GM06990 (cell line): ENCODE measurements around the gene RASSF3.

Experiments used
- DNase-seq: peaks from one replicate; pipeline ENCODE4 v3.0.0-alpha.2; 2011; ENCODE audit not compliant: insufficient read length; ENCODE audit errors: extremely low read depth
- H3K27me3 ChIP-seq: replicated peaks from 2 replicates; pipeline ENCODE4 v1.6.0; 2011; ENCODE audit warnings: low read length; ENCODE audit not compliant: control insufficient read depth, insufficient read depth
- H3K36me3 ChIP-seq: 2 replicates; pipeline ENCODE4 v1.5.1; 2011; ENCODE audit warnings: low read length; ENCODE audit not compliant: control insufficient read depth, insufficient read depth
- H3K4me3 ChIP-seq: replicated peaks from 2 replicates; pipeline ENCODE4 v1.5.1; 2011; ENCODE audit warnings: low read depth, mild to moderate bottlenecking, control low read depth, low read length
- CTCF ChIP-seq: IDR thresholded peaks from 2 replicates; pipeline ENCODE4 v1.5.1; 2011; ENCODE audit warnings: low read length, control low read depth, mild to moderate bottlenecking, inconsistent platforms; ENCODE audit not compliant: insufficient read depth, poor library complexity, severe bottlenecking

Gene RASSF3

GRCh38 chr12:64634508-64635092 lies 24.3 kb downstream of the RASSF3 start:
- no peak for TF ChIP-seq CTCF
- Histone ChIP-seq H3K36me3 (peaks cover 5% of the 10 kb centered on the region), H3K27me3 (no peaks in the 10 kb centered on the region), H3K4me3 (no peak overlapping the region)
- no peak for DNase-seq

- Histone ChIP-seq H3K4me3 (no peak overlapping the region), H3K27me3 (no peaks in the 10 kb centered on the region), H3K36me3 (peaks cover 5% of the 10 kb centered on the region)
- TF ChIP-seq CTCF = no peak
- no peak for DNase-seq
Observed at GRCh38 chr12:64635356-64635998, 25.2 kb downstream of the RASSF3 start.

- no peak for DNase-seq
- Histone ChIP-seq H3K27me3 (no peaks in the 10 kb centered on the region), H3K36me3 (peaks cover 3% of the 10 kb centered on the region), H3K4me3 (no peak overlapping the region)
- TF ChIP-seq CTCF = no peak
Observed at GRCh38 chr12:64636856-64637255, 26.6 kb downstream of the RASSF3 start.

- no peak overlapping the region for H3K4me3 ChIP-seq
- no peak for TF ChIP-seq CTCF
- DNase-seq = no peak
- no peaks in the 10 kb centered on the region for H3K36me3 ChIP-seq
- H3K27me3 ChIP-seq = no peaks in the 10 kb centered on the region
Observed at GRCh38 chr12:64639466-64639865, 29.2 kb downstream of the RASSF3 start.

GRCh38 chr12:64646318-64646717 lies 36.0 kb downstream of the RASSF3 start:
- H3K36me3 ChIP-seq = no peaks in the 10 kb centered on the region; the same call in 1 of the 2 replicates
- no peak overlapping the region for H3K4me3 ChIP-seq
- no peaks in the 10 kb centered on the region for H3K27me3 ChIP-seq
- no peak for TF ChIP-seq CTCF
- DNase-seq = no peak
